K562 (cell line): ENCODE results near the gene TBC1D25. TPM values are rescaled to one million over a fixed set of nuclear protein-coding genes. Genes with fewer than 3 reads are reported as not detected.

Source experiments
- AFF4 ChIP-seq: sonication (generic); formaldehyde crosslinking; IDR thresholded peaks from 2 replicates; pipeline ENCODE4 v1.8.0; 2023; ENCODE audit warnings: mild to moderate bottlenecking, missing genetic modification reagents
- CBX5 ChIP-seq: IDR thresholded peaks from 2 replicates; pipeline ENCODE4 v1.6.1; 2014; ENCODE audit warnings: low read depth, borderline replicate concordance
- HDAC1 ChIP-seq, 2 experiments: fragments of 450-650 bp; IDR thresholded peaks; 2 replicates each; pipeline ENCODE4 v1.6.1; 2016 to 2017; ENCODE audit warnings: inconsistent platforms in 1 of 2, mild to moderate bottlenecking in 1 of 2, moderate library complexity in 1 of 2
- HMGN3 ChIP-seq: IDR thresholded peaks from 2 replicates; pipeline ENCODE4 v1.6.1; 2011; ENCODE audit warnings: borderline replicate concordance, low read depth, mild to moderate bottlenecking, mixed read lengths, low read length; ENCODE audit not compliant: insufficient read length; ENCODE audit errors: extremely low read depth
- NEUROD1 ChIP-seq: fragments of 150-350 bp; IDR thresholded peaks from 2 replicates; pipeline ENCODE4 v1.6.1; 2014; ENCODE audit warnings: borderline replicate concordance, low read length, low read depth; ENCODE audit not compliant: partially characterized antibody
- NUFIP1 ChIP-seq: fragments of 450-650 bp; IDR thresholded peaks from 2 replicates; pipeline ENCODE4 v1.6.1; 2018; ENCODE audit not compliant: partially characterized antibody
- POLR2AphosphoS5 ChIP-seq: IDR thresholded peaks from 2 replicates; pipeline ENCODE4 v1.6.1; 2011; ENCODE audit warnings: mild to moderate bottlenecking, low read depth, low read length, moderate library complexity; ENCODE audit not compliant: control insufficient read depth, insufficient read depth
- POU5F1 ChIP-seq: fragments of 150-350 bp; IDR thresholded peaks from 2 replicates; pipeline ENCODE4 v1.6.1; 2014; ENCODE audit warnings: borderline replicate concordance, low read length, low read depth, mild to moderate bottlenecking; ENCODE audit not compliant: partially characterized antibody
- SMARCE1 ChIP-seq: fragments of 450-650 bp; IDR thresholded peaks from 2 replicates; pipeline ENCODE4 v1.7.1; 2016; ENCODE audit warnings: mild to moderate bottlenecking
- SP1 ChIP-seq: sonication (generic); formaldehyde crosslinking; IDR thresholded peaks from 2 replicates; pipeline ENCODE4 v1.8.1; 2022; ENCODE audit warnings: mild to moderate bottlenecking, missing genetic modification reagents
- ZBTB43 ChIP-seq: sonication (generic); formaldehyde crosslinking; IDR thresholded peaks from 2 replicates; pipeline ENCODE4 v1.8.0; 2023; ENCODE audit warnings: mild to moderate bottlenecking, missing genetic modification reagents
- ZNF347 ChIP-seq: fragments of 450-650 bp; formaldehyde crosslinking; IDR thresholded peaks from 2 replicates; pipeline ENCODE4 v1.4.0; 2020; ENCODE audit warnings: low read depth, mild to moderate bottlenecking, moderate library complexity
- ZNF644 ChIP-seq: fragments of 200-800 bp; sonication (Bioruptor generic); IDR thresholded peaks from 2 replicates; pipeline ENCODE4 v1.6.1; 2016; ENCODE audit warnings: low read depth, missing genetic modification characterization, missing compliant biosample characterization
- polyA plus RNA-seq, 8 experiments: library from polyadenylated mRNA; depleted of rRNA in 4 of 8; stranded (reverse) in 5 of 8; unstranded in 3 of 8; fragments of >200 nt; fragmentation: Nextera tagmentation in 2 of 8; fragmentation: Illumina TruSeq in 1 of 8; extraction: Ambion mirVana in 2 of 8; extraction: Trizol in 1 of 8; gene quantifications; 2 replicates each; pipeline versions ENCODE4 v1.2.1 to v1.2.3, GENCODE V29; 2011 to 2014; ENCODE audit warnings: inconsistent platforms in 1 of 8, missing spikeins in 1 of 8
- total RNA-seq, 7 experiments: library from RNA; depleted of rRNA in 6 of 7; stranded (reverse); fragments of >200 nt in 6 of 7; fragmentation: Illumina TruSeq in 2 of 7; extraction: Trizol in 2 of 7; gene quantifications; 2 replicates each; pipeline versions ENCODE4 v1.2.1 to v1.2.3, GENCODE V29; 2011 to 2021; ENCODE audit warnings: low replicate concordance in 1 of 7
- TF ChIP-seq, protein P1 (sequence below): fragments of 450-650 bp; IDR thresholded peaks from 2 replicates; pipeline ENCODE4 v1.6.1; 2016; ENCODE audit warnings: antibody characterized with exemption
- TF ChIP-seq, protein P2 (sequence below): fragments of 450-650 bp; IDR thresholded peaks from 2 replicates; pipeline ENCODE4 v1.7.1; 2018; ENCODE audit warnings: mild to moderate bottlenecking, low read depth; ENCODE audit not compliant: partially characterized antibody

The TBC1D25 gene
- total and polyA plus RNA-seq, 9 of the 15 experiments (the other 6 are each of a cell fraction or from before 2014, with no cell fraction given): 0.62 to 10.6 (median 3.9) TPM

- TF ChIP-seq SMARCE1 (no peak), SP1 (CRISPR knock-in tag) (peak; percentile 63), ZBTB43 (no peak), POU5F1 (no peak), ZNF644 (tag) (no peak), HDAC1 (IDR thresholded peaks at IDR 0.05) (peak in 1 of 2 experiments; percentile 92; a peak in 3 of 4 replicates), NEUROD1 (peak; percentile 46), CBX5 (no peak), HMGN3 (peak; percentile 43), POLR2AphosphoS5 (peak; percentile 78), AFF4 (CRISPR knock-in tag) (peak; percentile 94), NUFIP1 (no peak), ZNF347 (no peak)
- TF ChIP-seq, protein P1, sequence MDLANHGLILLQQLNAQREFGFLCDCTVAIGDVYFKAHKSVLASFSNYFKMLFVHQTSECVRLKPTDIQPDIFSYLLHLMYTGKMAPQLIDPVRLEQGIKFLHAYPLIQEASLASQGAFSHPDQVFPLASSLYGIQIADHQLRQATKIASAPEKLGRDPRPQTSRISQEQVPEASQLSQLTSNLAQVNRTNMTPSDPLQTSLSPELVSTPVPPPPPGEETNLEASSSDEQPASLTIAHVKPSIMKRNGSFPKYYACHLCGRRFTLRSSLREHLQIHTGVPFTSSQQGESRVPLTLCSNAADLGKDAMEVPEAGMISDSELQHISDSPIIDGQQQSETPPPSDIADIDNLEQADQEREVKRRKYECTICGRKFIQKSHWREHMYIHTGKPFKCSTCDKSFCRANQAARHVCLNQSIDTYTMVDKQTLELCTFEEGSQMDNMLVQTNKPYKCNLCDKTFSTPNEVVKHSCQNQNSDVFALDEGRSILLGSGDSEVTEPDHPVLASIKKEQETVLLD: peak; percentile 94
- TF ChIP-seq, protein P2, sequence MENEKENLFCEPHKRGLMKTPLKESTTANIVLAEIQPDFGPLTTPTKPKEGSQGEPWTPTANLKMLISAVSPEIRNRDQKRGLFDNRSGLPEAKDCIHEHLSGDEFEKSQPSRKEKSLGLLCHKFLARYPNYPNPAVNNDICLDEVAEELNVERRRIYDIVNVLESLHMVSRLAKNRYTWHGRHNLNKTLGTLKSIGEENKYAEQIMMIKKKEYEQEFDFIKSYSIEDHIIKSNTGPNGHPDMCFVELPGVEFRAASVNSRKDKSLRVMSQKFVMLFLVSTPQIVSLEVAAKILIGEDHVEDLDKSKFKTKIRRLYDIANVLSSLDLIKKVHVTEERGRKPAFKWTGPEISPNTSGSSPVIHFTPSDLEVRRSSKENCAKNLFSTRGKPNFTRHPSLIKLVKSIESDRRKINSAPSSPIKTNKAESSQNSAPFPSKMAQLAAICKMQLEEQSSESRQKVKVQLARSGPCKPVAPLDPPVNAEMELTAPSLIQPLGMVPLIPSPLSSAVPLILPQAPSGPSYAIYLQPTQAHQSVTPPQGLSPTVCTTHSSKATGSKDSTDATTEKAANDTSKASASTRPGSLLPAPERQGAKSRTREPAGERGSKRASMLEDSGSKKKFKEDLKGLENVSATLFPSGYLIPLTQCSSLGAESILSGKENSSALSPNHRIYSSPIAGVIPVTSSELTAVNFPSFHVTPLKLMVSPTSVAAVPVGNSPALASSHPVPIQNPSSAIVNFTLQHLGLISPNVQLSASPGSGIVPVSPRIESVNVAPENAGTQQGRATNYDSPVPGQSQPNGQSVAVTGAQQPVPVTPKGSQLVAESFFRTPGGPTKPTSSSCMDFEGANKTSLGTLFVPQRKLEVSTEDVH: peak; percentile 96
Measured at GRCh38 chrX:48574270-48575266, 35.1 kb downstream of the TBC1D25 start, which contains the start of gene RBM3 (continued).
